HepG2 (cell line): Measurements from ENCODE around the gene CAMTA1. TPM values are rescaled to one million over a fixed set of nuclear protein-coding genes. Genes with fewer than 3 reads are reported as not detected.

Experiments used
- ATAC-seq: fragments of 200-7000 bp; cut with Tn5 transposase; 3 replicates; pipeline ENCODE4 v1.9.1; 2020; ENCODE audit warnings: mild to moderate bottlenecking, moderate library complexity
- BruUV-seq: library from RNA; stranded (reverse); fragments of 400-500 nt; replicated peaks from 2 replicates; lab custom pipeline; 2021; lab: Mats Ljungman, UMichigan
- CTCF ChIA-PET: fragments of 300-600 bp; formaldehyde crosslinking; extraction: SDS; loops from one replicate; lab custom pipeline; 2021; ENCODE audit warnings: low total read pairs, inconsistent platforms, low intra/inter-chr PET ratio; lab: Yijun Ruan, JAX
- POLR2A ChIA-PET: fragments of 350-600 bp; sonication (Branson Sonifier 250); formaldehyde crosslinking; loops from one replicate; lab custom pipeline; 2020; ENCODE audit warnings: antibody characterized with exemption, inconsistent platforms; lab: Yijun Ruan, JAX
- DNase-seq: peaks from one replicate; pipeline ENCODE4 v3.0.0-alpha.2; 2015; ENCODE audit warnings: low spot score
- FAIRE-seq: peaks from 3 replicates; lab custom pipeline; 2011; peaks lifted over from hg19 to GRCh38; lab: Jason Lieb, UNC
- H2AFZ ChIP-seq: one replicate; pipeline ENCODE4 v1.6.1; 2011; ENCODE audit warnings: low read length, inconsistent platforms
- H3K27ac ChIP-seq: fragments of 300-600 bp; 3 replicates; pipeline ENCODE4 v1.8.0; 2011; ENCODE audit warnings: mixed run types, mild to moderate bottlenecking, mixed read lengths, low read length, inconsistent platforms; ENCODE audit not compliant: insufficient read depth; ENCODE audit errors: extremely low read length
- H3K27me3 ChIP-seq, 2 experiments: fragments of 200-600 bp in 1 of 2; 2 replicates in 1 of 2; 3 replicates in 1 of 2; pipeline versions ENCODE4 v1.6.0 to v1.8.0; 2011; ENCODE audit warnings: low read length in 2 of 2, mild to moderate bottlenecking in 2 of 2, moderate library complexity in 2 of 2, inconsistent platforms in 1 of 2; ENCODE audit not compliant: insufficient read depth in 2 of 2, control insufficient read depth in 1 of 2
- H3K36me3 ChIP-seq, 2 experiments: fragments of 200-600 bp in 1 of 2; replicated peaks in 1 of 2; 2 replicates in 1 of 2; 3 replicates in 1 of 2; pipeline versions ENCODE4 v1.5.1 to v1.8.0; 2011; ENCODE audit warnings: low read length in 2 of 2, inconsistent platforms in 1 of 2; ENCODE audit not compliant: insufficient read depth in 2 of 2, control insufficient read depth in 1 of 2
- H3K4me1 ChIP-seq: 2 replicates; pipeline ENCODE4 v1.5.1; 2012; ENCODE audit warnings: low read length, inconsistent platforms; ENCODE audit not compliant: insufficient read depth
- H3K4me2 ChIP-seq: 2 replicates; pipeline ENCODE4 v1.6.0; 2011; ENCODE audit warnings: low read depth, low read length, inconsistent platforms
- H3K4me3 ChIP-seq, 3 experiments: fragments of 200-600 bp in 1 of 3; sonication (generic), shearing (Covaris generic) in 1 of 3; replicated peaks in 1 of 3; 2 replicates each; pipeline ENCODE4 v1.5.1; 2011 to 2016; ENCODE audit warnings: low read length in 3 of 3, inconsistent platforms in 2 of 3, low read depth in 2 of 3, mild to moderate bottlenecking in 2 of 3, control low read depth in 1 of 3, mixed read lengths in 1 of 3; ENCODE audit not compliant: insufficient read depth in 1 of 3
- H3K79me2 ChIP-seq: one replicate; pipeline ENCODE4 v1.6.1; 2011; ENCODE audit warnings: low read length, inconsistent platforms; ENCODE audit not compliant: insufficient read depth
- H3K9ac ChIP-seq: 2 replicates; pipeline ENCODE4 v1.6.0; 2011; ENCODE audit warnings: mild to moderate bottlenecking, low read depth, low read length, inconsistent platforms; ENCODE audit not compliant: insufficient read depth
- H3K9me3 ChIP-seq: 2 replicates; pipeline ENCODE4 v1.5.1; 2012; ENCODE audit warnings: mild to moderate bottlenecking, low read length
- H4K20me1 ChIP-seq: 2 replicates; pipeline ENCODE4 v1.6.0; 2011; ENCODE audit warnings: inconsistent platforms, mild to moderate bottlenecking, low read length, moderate library complexity; ENCODE audit not compliant: insufficient read depth
- SNRNP70 ChIP-seq: fragments of 200-400 bp; formaldehyde crosslinking; IDR thresholded peaks from 2 replicates; pipeline ENCODE4 v1.6.1; 2017; ENCODE audit warnings: mild to moderate bottlenecking, low read depth, low read length, moderate library complexity
- SSRP1 ChIP-seq: IDR thresholded peaks from 2 replicates; pipeline ENCODE4 v1.6.1; 2016; ENCODE audit warnings: control low read depth
- ZNF10 ChIP-seq: sonication (generic); formaldehyde crosslinking; IDR thresholded peaks from 2 replicates; pipeline ENCODE4 v1.4.0; 2020; ENCODE audit warnings: mild to moderate bottlenecking, low read depth, missing genetic modification reagents, borderline replicate concordance
- ZNF121 ChIP-seq: sonication (generic); formaldehyde crosslinking; IDR thresholded peaks from 2 replicates; pipeline ENCODE4 v1.5.0; 2020; ENCODE audit warnings: mild to moderate bottlenecking, missing genetic modification reagents
- ZNF34 ChIP-seq: sonication (generic); formaldehyde crosslinking; IDR thresholded peaks from 2 replicates; pipeline ENCODE4 v1.4.0; 2020; ENCODE audit warnings: mild to moderate bottlenecking, missing genetic modification reagents, borderline replicate concordance
- ZNF577 ChIP-seq: sonication (generic); formaldehyde crosslinking; IDR thresholded peaks from 2 replicates; pipeline ENCODE4 v1.4.0; 2020; ENCODE audit warnings: mild to moderate bottlenecking, low read depth, missing genetic modification reagents, borderline replicate concordance
- WGBS: methylation state at CpG from one replicate; pipeline ENCODE4 v1.1.6; 2017; ENCODE audit warnings: low lambda C conversion rate; 5-methylcytosine and 5-hydroxymethylcytosine counted together
- in situ Hi-C: cut with HindIII; loops from 2 replicates; pipeline ENCODE4 v1.10.0; 2017; ENCODE audit warnings: low pct_unique_long_range_greater_than_20kb; ENCODE audit not compliant: extremely low pct_ligation_motif_present
- intact Hi-C: fragments of 100-400 bp; cut with micrococcal nuclease; formaldehyde crosslinking; loops from one replicate; pipeline ENCODE4 v1.10.0; 2022; ENCODE audit not compliant: unreplicated experiment
- polyA plus RNA-seq, 8 experiments: library from polyadenylated mRNA; depleted of rRNA in 3 of 8; stranded (reverse) in 7 of 8; unstranded in 1 of 8; fragments of >200 nt; fragmentation: Illumina TruSeq in 4 of 8; extraction: Trizol in 4 of 8; gene quantifications; 2 replicates each; pipeline versions ENCODE4 v1.2.1 to v1.2.3, GENCODE V29; 2011 to 2016; ENCODE audit warnings: low read depth in 4 of 8, missing spikeins in 1 of 8, mixed read lengths in 1 of 8; ENCODE audit not compliant: insufficient read depth in 1 of 8
- total RNA-seq, 5 experiments: library from RNA; depleted of rRNA; stranded (reverse); fragments of >200 nt; fragmentation: Illumina TruSeq; extraction: Trizol; gene quantifications; 2 replicates each; pipeline ENCODE4 v1.2.3, GENCODE V29; 2016; ENCODE audit warnings: low read depth in 1 of 5
- TF ChIP-seq, protein P1 (sequence below): sonication (generic); formaldehyde crosslinking; IDR thresholded peaks from 2 replicates; pipeline ENCODE4 v1.4.0; 2020; ENCODE audit warnings: missing genetic modification reagents, mild to moderate bottlenecking, borderline replicate concordance

The CAMTA1 gene
- total and polyA plus RNA-seq, 2 of the 13 experiments (the other 11 are each of a cell fraction or from before 2014, with no cell fraction given) = 25.0 to 36.4 TPM

DNA sequence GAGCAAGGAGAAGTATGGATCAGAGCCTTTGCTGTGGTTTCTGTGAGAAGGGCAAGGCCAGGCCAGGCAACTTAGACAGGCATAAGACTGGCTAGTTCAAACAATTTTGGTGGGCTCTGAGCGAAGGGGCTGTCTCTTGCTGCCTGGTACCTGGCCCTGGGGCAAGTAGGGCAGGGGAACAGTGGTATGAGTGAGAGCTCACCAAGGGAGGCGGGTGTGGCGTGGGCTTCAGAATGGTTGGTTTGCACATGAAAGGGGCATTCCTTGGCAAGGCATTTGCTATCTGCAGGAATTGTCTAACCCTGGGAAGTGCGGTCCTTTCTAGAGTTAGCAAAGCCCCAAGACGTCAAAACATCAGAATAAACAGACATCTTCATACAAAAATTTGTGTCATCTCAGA is 210.5 kb downstream of the CAMTA1 start:
- no peak overlapping the region for H3K4me2 ChIP-seq
- no peak overlapping the region for H3K4me3 ChIP-seq
- no peak for DNase-seq
- FAIRE-seq = no peak
- TF ChIP-seq, protein P1, sequence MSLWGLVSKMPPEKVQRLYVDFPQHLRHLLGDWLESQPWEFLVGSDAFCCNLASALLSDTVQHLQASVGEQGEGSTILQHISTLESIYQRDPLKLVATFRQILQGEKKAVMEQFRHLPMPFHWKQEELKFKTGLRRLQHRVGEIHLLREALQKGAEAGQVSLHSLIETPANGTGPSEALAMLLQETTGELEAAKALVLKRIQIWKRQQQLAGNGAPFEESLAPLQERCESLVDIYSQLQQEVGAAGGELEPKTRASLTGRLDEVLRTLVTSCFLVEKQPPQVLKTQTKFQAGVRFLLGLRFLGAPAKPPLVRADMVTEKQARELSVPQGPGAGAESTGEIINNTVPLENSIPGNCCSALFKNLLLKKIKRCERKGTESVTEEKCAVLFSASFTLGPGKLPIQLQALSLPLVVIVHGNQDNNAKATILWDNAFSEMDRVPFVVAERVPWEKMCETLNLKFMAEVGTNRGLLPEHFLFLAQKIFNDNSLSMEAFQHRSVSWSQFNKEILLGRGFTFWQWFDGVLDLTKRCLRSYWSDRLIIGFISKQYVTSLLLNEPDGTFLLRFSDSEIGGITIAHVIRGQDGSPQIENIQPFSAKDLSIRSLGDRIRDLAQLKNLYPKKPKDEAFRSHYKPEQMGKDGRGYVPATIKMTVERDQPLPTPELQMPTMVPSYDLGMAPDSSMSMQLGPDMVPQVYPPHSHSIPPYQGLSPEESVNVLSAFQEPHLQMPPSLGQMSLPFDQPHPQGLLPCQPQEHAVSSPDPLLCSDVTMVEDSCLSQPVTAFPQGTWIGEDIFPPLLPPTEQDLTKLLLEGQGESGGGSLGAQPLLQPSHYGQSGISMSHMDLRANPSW (CRISPR knock-in tag) = no peak
- TF ChIP-seq SSRP1 (no peak), SNRNP70 (no peak), ZNF121 (CRISPR knock-in tag) (no peak), ZNF10 (no peak), ZNF34 (CRISPR knock-in tag) (no peak), ZNF577 (CRISPR knock-in tag) (no peak)
- ATAC-seq = no peak
- H4K20me1 ChIP-seq = no peaks in the 10 kb centered on the region
- no peak overlapping the region for H3K27ac ChIP-seq
- intact Hi-C loops = no loop called here
- no peak overlapping the region for H2AFZ ChIP-seq
- in situ Hi-C loops = no loop called here
- ChIA-PET POLR2A (no interaction called here), CTCF (no interaction called here)
- H3K79me2 ChIP-seq = no peaks in the 10 kb centered on the region
- H3K4me1 ChIP-seq = no peaks in the 10 kb centered on the region
- H3K27me3 ChIP-seq = peaks cover 1 to 9% of the 10 kb centered on the region in 2 experiments; a peak in 2 of 5 replicates
- H3K9me3 ChIP-seq = no peaks in the 10 kb centered on the region
- H3K9ac ChIP-seq = no peak overlapping the region
- no TSS peak for BruUV-seq
- no peaks in the 10 kb centered on the region for H3K36me3 ChIP-seq
- WGBS = 20% methylated on average over 5 of the region's 5 CpGs
